NCI-H510A treated with DMSO at 0.1 percent for 48 hours (cell line): ENCODE measurements around the gene CPZ.

Experiments used
- DNase-seq: peaks from one replicate; lab custom pipeline; 2025; lab: John Stamatoyannopoulos, UW

CPZ gene

GRCh38 chr4:8639777-8640720, 47.5 kb downstream of the CPZ start:
- DNase-seq, result no peak

- DNase-seq, result no peak
Measured at GRCh38 chr4:8640816-8641215, 48.3 kb downstream of the CPZ start.

GRCh38 chr4:8641256-8641655, 48.7 kb downstream of the CPZ start:
- DNase-seq, result no peak

- no peak for DNase-seq
Measured at GRCh38 chr4:8641931-8642650, 49.5 kb downstream of the CPZ start.

- no peak for DNase-seq
Measured at GRCh38 chr4:8642651-8643321, 50.2 kb downstream of the CPZ start.

GRCh38 chr4:8643441-8643840, 50.9 kb downstream of the CPZ start:
- no peak for DNase-seq

GRCh38 chr4:8643986-8644385, 51.4 kb downstream of the CPZ start:
- no peak for DNase-seq

GRCh38 chr4:8644461-8644891, 51.9 kb downstream of the CPZ start:
- no peak for DNase-seq

- DNase-seq, result no peak
Measured at GRCh38 chr4:8644966-8645752, 52.6 kb downstream of the CPZ start.

- DNase-seq, result no peak
Measured at GRCh38 chr4:8645753-8646124, 53.2 kb downstream of the CPZ start.

- DNase-seq, result no peak
Measured at GRCh38 chr4:8646296-8647093, 53.9 kb downstream of the CPZ start.

- no peak for DNase-seq
Measured at GRCh38 chr4:8647094-8647570, 54.6 kb downstream of the CPZ start.

GRCh38 chr4:8647626-8648025, 55.1 kb downstream of the CPZ start:
- DNase-seq, result no peak

GRCh38 chr4:8648296-8648695, 55.7 kb downstream of the CPZ start:
- no peak for DNase-seq

GRCh38 chr4:8648816-8649630, 56.5 kb downstream of the CPZ start:
- no peak for DNase-seq

- DNase-seq, result no peak
Measured at GRCh38 chr4:8649631-8650361, 57.2 kb downstream of the CPZ start.

- no peak for DNase-seq
Measured at GRCh38 chr4:8651661-8652180, 59.2 kb downstream of the CPZ start.

- no peak for DNase-seq
Measured at GRCh38 chr4:8652181-8653078, 59.9 kb downstream of the CPZ start.
